Measurements from ENCODE around the gene PTPRR.

GRCh38 chr12:70590549-70591226 lies 329.9 kb downstream of the PTPRR start:
- TF ChIP-seq CTCF (IDR thresholded peaks at IDR 0.05) (no peak), POLR2A (IDR thresholded peaks at IDR 0.05) (no peak)
